Stimulated activated CD4-positive, alpha-beta T cell treated with anti-CD3 and anti-CD28 coated beads, Interleukin-4, amount 100 ng/mL, for 1 hour (primary cell): Measurements from ENCODE around the gene EEPD1.

Experiments used
- DNase-seq: peaks from one replicate; pipeline ENCODE4 v3.0.0-alpha.2; 2020

EEPD1 gene

GRCh38 chr7:36192053-36192824 lies 39.2 kb downstream of the EEPD1 start:
- no peak for DNase-seq

- no peak for DNase-seq
These were observed 39.8 kb downstream of the EEPD1 start for GRCh38 chr7:36192877-36193276.

GRCh38 chr7:36198854-36199266 lies 45.8 kb downstream of the EEPD1 start:
- no peak for DNase-seq

GRCh38 chr7:36199329-36199728 lies 46.3 kb downstream of the EEPD1 start:
- no peak for DNase-seq

GRCh38 chr7:36201122-36201723 lies 48.2 kb downstream of the EEPD1 start:
- no peak for DNase-seq

GRCh38 chr7:36202398-36202797 lies 49.3 kb downstream of the EEPD1 start:
- no peak for DNase-seq

- no peak for DNase-seq
These were observed 50.2 kb downstream of the EEPD1 start for GRCh38 chr7:36203071-36203790.

GRCh38 chr7:36204044-36204663 lies 51.1 kb downstream of the EEPD1 start:
- no peak for DNase-seq

GRCh38 chr7:36204929-36205635 lies 52.0 kb downstream of the EEPD1 start:
- no peak for DNase-seq

GRCh38 chr7:36205803-36206202 lies 52.7 kb downstream of the EEPD1 start:
- no peak for DNase-seq

GRCh38 chr7:36207451-36208291 lies 54.6 kb downstream of the EEPD1 start:
- DNase-seq = no peak

- DNase-seq = no peak
These were observed 55.4 kb downstream of the EEPD1 start for GRCh38 chr7:36208426-36208825.

- no peak for DNase-seq
These were observed 56.2 kb downstream of the EEPD1 start for GRCh38 chr7:36208997-36209813.

- no peak for DNase-seq
These were observed 56.7 kb downstream of the EEPD1 start for GRCh38 chr7:36209814-36210183.

- DNase-seq = no peak
These were observed 57.4 kb downstream of the EEPD1 start for GRCh38 chr7:36210291-36210922.

GRCh38 chr7:36214608-36215456 lies 61.8 kb downstream of the EEPD1 start:
- no peak for DNase-seq

- DNase-seq = no peak
These were observed 62.4 kb downstream of the EEPD1 start for GRCh38 chr7:36215457-36215765.

- DNase-seq = no peak
These were observed 63.1 kb downstream of the EEPD1 start for GRCh38 chr7:36216063-36216684.
